GM12874 (cell line): ENCODE data around the gene GRIA4.

Source experiments
- CTCF ChIP-seq: IDR thresholded peaks from 2 replicates; pipeline ENCODE4 v1.5.1; 2011; ENCODE audit warnings: low read depth, mild to moderate bottlenecking, control low read depth, low read length, moderate library complexity; ENCODE audit not compliant: insufficient read depth

The GRIA4 gene

GRCh38 chr11:106022795-106023275, 413.0 kb downstream of the GRIA4 start:
- no peak for TF ChIP-seq CTCF

GRCh38 chr11:106030609-106031008, 420.7 kb downstream of the GRIA4 start:
- no peak for TF ChIP-seq CTCF

GRCh38 chr11:106031202-106031810, 421.4 kb downstream of the GRIA4 start:
- TF ChIP-seq CTCF: no peak
